T-helper 1 cell treated with Interleukin-12 subunit alpha and Interleukin-12 subunit beta and Interleukin-4 antibody, amounts not matched to agents 30 ng/mL and 1 ng/mL, for 36 hours (primary cell): Measurements from ENCODE around the gene CSNK1E. TPM values are rescaled to one million over a fixed set of nuclear protein-coding genes. Genes with fewer than 3 reads are reported as not detected.

Experiments used
- intact Hi-C: fragments of 100-400 bp; cut with micrococcal nuclease; formaldehyde crosslinking; loops from one replicate; pipeline ENCODE4 v1.15.1; 2024
- total RNA-seq: library from RNA; stranded (reverse); gene quantifications from 2 replicates; pipeline ENCODE4 v1.2.3, GENCODE V29; 2022

The CSNK1E gene
- total RNA-seq, 1 donor from 2014 or later = 106 TPM

DNA sequence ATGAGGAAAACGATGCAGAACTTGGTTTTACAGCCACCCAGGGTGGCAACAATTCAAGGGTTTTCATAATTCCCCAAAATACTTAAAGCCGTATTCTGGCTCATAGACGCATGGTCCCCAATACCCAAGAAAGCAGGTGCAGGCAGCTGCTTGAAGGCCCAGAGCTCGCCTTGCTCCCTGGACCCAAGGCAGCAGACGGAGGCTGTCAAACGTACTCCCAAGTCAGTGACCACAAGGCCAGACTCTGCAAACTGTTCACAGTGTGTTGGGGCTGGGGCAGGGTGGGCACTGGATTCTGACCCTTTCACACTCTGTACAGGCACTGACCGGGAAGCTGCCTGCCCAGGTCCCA is 65.9 kb downstream of the CSNK1E start:
- intact Hi-C loops = no loop called here

- intact Hi-C loops = no loop called here
Measured at GRCh38 chr22:38250643-38251340, 66.4 kb downstream of the CSNK1E start.

DNA sequence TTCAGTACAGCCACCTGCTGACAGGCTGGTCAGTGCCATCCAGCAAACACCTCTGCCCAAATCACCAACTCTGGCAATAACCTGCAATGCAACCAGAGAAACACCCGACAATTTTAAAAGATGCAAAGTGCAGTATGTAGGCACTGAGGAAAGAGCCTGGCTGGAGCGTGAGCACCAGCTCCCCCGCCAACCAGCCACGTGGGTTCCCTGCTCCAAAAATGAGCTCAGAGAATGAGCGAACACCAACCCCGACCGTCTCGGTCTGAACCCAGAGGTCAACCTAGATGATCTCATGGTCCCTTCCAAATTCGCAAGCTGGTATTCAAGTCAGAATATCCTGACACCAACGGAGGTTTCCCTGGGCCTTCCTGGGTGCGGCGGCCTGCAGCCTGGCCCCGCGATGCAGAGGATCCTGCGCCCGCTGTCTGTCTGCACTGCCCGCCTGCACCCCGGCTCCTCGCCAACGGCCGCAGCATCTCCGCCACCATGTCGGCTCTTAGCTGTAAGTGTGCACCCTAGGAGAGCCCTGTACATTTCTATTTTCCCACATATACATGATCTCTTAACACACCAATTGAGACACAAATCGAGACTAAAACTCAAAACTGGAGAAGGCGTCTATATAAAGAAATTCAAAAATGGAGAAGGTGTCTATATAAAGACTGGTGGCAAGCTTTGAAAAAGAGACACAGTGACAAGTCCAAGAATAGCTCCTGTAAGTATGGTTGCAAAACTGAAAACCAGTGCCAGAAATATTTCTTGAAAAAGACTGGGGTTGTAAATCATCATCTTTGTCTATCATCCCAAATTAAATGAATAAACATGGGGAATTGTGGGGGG is 67.2 kb downstream of the CSNK1E start:
- intact Hi-C loops = no loop called here

DNA sequence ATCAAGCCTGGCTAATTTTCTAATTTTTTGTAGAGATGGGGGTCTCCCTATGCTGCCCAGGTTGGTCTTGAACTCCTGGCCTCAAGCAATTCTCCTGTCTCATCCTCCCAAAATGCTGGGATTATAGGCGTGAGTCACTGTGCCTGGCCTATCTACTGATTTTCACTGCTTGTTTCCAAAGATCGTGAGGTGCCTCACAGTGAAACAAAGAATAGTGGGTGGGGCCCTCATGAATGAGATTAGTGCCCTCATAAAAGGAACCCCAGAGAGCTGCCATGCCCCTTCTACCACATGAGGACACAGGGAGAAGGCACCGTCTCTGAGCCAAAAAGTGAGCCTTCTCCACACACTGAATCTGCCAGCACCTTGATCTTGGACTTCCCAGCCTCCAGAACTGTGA is 67.9 kb downstream of the CSNK1E start:
- intact Hi-C loops = no loop called here

GRCh38 chr22:38248280-38248679 is 69.0 kb downstream of the CSNK1E start:
- intact Hi-C loops = no loop called here

- intact Hi-C loops = no loop called here
Measured at GRCh38 chr22:38247713-38248112, 69.5 kb downstream of the CSNK1E start.

DNA sequence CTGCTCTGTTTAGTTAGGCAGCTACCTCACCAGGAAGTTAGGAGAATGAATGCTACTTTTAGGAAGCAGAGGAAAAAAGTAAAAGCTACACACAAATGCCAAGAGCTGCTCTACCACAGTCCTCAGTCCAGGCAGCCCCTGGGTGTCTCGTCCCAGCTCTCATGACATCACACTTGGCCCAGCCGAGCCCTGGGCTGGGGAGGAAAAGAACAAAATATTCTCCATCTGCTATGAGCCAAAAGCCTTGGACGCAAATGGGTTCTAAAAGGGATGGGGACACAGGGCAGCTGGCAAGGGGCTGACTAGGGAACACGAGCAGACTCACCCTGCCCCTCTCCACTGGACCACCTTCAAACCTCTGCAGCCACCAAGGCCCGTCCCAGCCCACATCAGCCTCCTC is 70.5 kb downstream of the CSNK1E start:
- intact Hi-C loops = no loop called here

GRCh38 chr22:38246046-38246658 is 71.1 kb downstream of the CSNK1E start:
- intact Hi-C loops = no loop called here

DNA sequence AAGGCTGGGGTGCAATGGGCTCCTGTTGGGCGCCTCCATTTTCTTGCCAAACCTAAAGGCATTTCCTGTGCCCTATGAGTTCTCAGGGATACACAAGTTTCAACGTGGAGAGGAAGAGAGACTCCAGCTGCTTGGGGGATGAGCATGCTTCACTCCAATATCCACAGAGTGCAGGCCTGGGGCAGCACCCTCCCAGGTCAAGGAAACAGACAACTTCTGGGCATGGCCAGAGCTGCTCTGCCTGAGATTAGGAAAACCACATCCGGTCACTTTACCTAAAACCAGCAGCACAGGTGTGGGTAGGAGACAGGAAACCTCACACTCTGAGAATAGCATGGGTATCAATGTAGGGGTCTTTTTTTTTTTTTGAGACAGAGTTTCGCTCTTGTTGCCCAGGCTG is 73.1 kb downstream of the CSNK1E start:
- intact Hi-C loops = no loop called here

GRCh38 chr22:38243007-38243765 is 74.0 kb downstream of the CSNK1E start:
- intact Hi-C loops = no loop called here

DNA sequence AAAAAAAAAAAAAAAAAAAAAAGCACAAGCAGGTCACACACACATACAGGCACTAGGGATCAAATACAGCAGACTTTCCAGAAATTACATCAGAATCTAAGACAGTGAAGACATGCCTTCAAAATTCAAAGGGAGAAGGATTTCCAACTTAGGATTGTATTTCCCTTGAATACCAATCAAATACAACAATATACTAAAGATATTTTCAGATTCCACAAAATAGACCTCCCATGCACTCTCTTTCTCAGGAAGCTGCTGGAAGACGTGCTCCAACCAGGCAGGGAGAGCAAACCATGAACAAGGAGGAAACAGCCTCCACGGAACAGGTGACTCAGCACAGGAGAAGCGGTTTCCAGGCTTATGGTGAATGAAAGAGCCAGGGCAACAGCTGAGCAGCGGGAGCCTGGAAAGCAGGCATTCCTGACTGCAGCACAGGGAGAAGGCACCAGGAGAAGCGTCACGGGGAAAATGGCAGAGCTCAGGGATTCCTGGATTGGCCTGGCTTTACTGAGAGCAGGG is 76.4 kb downstream of the CSNK1E start:
- intact Hi-C loops = no loop called here

Other genes starting within 250 kb of the CSNK1E start
- not detected in 2 replicates for gene SLC16A8, start 233.2 kb downstream of the CSNK1E start, total RNA-seq
- 0.61 and 0.78 TPM in 2 replicates for gene BAIAP2L2, start 206.7 kb downstream of the CSNK1E start, total RNA-seq
- gene PLA2G6, start 135.6 kb downstream of the CSNK1E start, total RNA-seq = 48.7 and 49.7 TPM in 2 replicates
- gene MAFF, start 115.4 kb downstream of the CSNK1E start, total RNA-seq = 5.2 and 6.3 TPM in 2 replicates
- gene TMEM184B, start 44.4 kb downstream of the CSNK1E start, total RNA-seq = 45.9 and 46.2 TPM in 2 replicates
- gene KCNJ4, start 137.8 kb upstream of the CSNK1E start, total RNA-seq = not detected in 2 replicates
- 0.95 and 0.98 TPM in 2 replicates for gene KDELR3, start 150.7 kb upstream of the CSNK1E start, total RNA-seq
- 435 and 444 TPM in 2 replicates for gene DDX17, start 188.9 kb upstream of the CSNK1E start, total RNA-seq